ENCODE data around the gene HCFC1R1.

- TF ChIP-seq, protein P1, sequence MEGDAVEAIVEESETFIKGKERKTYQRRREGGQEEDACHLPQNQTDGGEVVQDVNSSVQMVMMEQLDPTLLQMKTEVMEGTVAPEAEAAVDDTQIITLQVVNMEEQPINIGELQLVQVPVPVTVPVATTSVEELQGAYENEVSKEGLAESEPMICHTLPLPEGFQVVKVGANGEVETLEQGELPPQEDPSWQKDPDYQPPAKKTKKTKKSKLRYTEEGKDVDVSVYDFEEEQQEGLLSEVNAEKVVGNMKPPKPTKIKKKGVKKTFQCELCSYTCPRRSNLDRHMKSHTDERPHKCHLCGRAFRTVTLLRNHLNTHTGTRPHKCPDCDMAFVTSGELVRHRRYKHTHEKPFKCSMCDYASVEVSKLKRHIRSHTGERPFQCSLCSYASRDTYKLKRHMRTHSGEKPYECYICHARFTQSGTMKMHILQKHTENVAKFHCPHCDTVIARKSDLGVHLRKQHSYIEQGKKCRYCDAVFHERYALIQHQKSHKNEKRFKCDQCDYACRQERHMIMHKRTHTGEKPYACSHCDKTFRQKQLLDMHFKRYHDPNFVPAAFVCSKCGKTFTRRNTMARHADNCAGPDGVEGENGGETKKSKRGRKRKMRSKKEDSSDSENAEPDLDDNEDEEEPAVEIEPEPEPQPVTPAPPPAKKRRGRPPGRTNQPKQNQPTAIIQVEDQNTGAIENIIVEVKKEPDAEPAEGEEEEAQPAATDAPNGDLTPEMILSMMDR (IDR thresholded peaks at IDR 0.05), result no peak
- TF ChIP-seq EZH2 (IDR thresholded peaks at IDR 0.05; ENCODE audit: borderline replicate concordance, insufficient read depth, low read depth, low read length, poor library complexity, severe bottlenecking), result no peak
These were observed 15.1 kb downstream of the HCFC1R1 start for GRCh38 chr16:3008690-3009037.
